ENCODE data around the gene MRPS34.

Gene MRPS34

GRCh38 chr16:1762196-1762878 lies 10.6 kb downstream of the MRPS34 start:
- in situ Hi-C loops (cut with MboI; ENCODE audit: low pct_unique_long_range_greater_than_20kb, low sequenced_read_pairs): no loop called here
- DNase-seq: no peak

- in situ Hi-C loops (cut with MboI; ENCODE audit: low pct_unique_long_range_greater_than_20kb, low sequenced_read_pairs): no loop called here
These were observed 11.2 kb downstream of the MRPS34 start for GRCh38 chr16:1761751-1762150.

GRCh38 chr16:1760911-1761310 lies 12.0 kb downstream of the MRPS34 start:
- no peak for DNase-seq
- in situ Hi-C loops (cut with MboI; ENCODE audit: low pct_unique_long_range_greater_than_20kb, low sequenced_read_pairs): no loop called here

More at GRCh38 chr16:1761751-1762150, 11.2 kb downstream of the MRPS34 start:
- no peak for DNase-seq

GRCh38 chr16:1759511-1759910 lies 13.4 kb downstream of the MRPS34 start:
- DNase-seq: no peak
- in situ Hi-C loops (cut with MboI; ENCODE audit: low pct_unique_long_range_greater_than_20kb, low sequenced_read_pairs): no loop called here

- no peak for DNase-seq
- in situ Hi-C loops (cut with MboI; ENCODE audit: low pct_unique_long_range_greater_than_20kb, low sequenced_read_pairs): no loop called here
These were observed 14.0 kb downstream of the MRPS34 start for GRCh38 chr16:1758923-1759322.

- in situ Hi-C loops (cut with MboI; ENCODE audit: low pct_unique_long_range_greater_than_20kb, low sequenced_read_pairs): no loop called here
- DNase-seq: no peak
These were observed 15.0 kb downstream of the MRPS34 start for GRCh38 chr16:1757714-1758461.

GRCh38 chr16:1754204-1754603 lies 18.7 kb downstream of the MRPS34 start:
- in situ Hi-C loops (cut with MboI; ENCODE audit: low pct_unique_long_range_greater_than_20kb, low sequenced_read_pairs): no loop called here
- no peak for DNase-seq

- in situ Hi-C loops (cut with MboI; ENCODE audit: low pct_unique_long_range_greater_than_20kb, low sequenced_read_pairs): no loop called here
- DNase-seq: no peak
These were observed 20.1 kb downstream of the MRPS34 start for GRCh38 chr16:1752853-1753252.

GRCh38 chr16:1751946-1752345 lies 21.0 kb downstream of the MRPS34 start:
- no peak for DNase-seq
- in situ Hi-C loops (cut with MboI; ENCODE audit: low pct_unique_long_range_greater_than_20kb, low sequenced_read_pairs): no loop called here

- no peak for DNase-seq
- in situ Hi-C loops (cut with MboI; ENCODE audit: low pct_unique_long_range_greater_than_20kb, low sequenced_read_pairs): no loop called here
These were observed 23.5 kb downstream of the MRPS34 start for GRCh38 chr16:1749152-1750117.

GRCh38 chr16:1747934-1748333 lies 25.0 kb downstream of the MRPS34 start:
- DNase-seq: no peak
- in situ Hi-C loops (cut with MboI; ENCODE audit: low pct_unique_long_range_greater_than_20kb, low sequenced_read_pairs): no loop called here

GRCh38 chr16:1746693-1747195 lies 26.2 kb downstream of the MRPS34 start:
- in situ Hi-C loops (cut with MboI; ENCODE audit: low pct_unique_long_range_greater_than_20kb, low sequenced_read_pairs): no loop called here
- DNase-seq: no peak

GRCh38 chr16:1745900-1746692 lies 26.8 kb downstream of the MRPS34 start:
- DNase-seq: no peak
- in situ Hi-C loops (cut with MboI; ENCODE audit: low pct_unique_long_range_greater_than_20kb, low sequenced_read_pairs): no loop called here

- in situ Hi-C loops (cut with MboI; ENCODE audit: low pct_unique_long_range_greater_than_20kb, low sequenced_read_pairs): no loop called here
- no peak for DNase-seq
These were observed 27.6 kb downstream of the MRPS34 start for GRCh38 chr16:1745181-1745899.

- in situ Hi-C loops (cut with MboI; ENCODE audit: low pct_unique_long_range_greater_than_20kb, low sequenced_read_pairs): no loop called here
- DNase-seq: no peak
These were observed 28.5 kb downstream of the MRPS34 start for GRCh38 chr16:1744338-1744840.

GRCh38 chr16:1743376-1744337 lies 29.3 kb downstream of the MRPS34 start:
- DNase-seq: no peak
- in situ Hi-C loops (cut with MboI; ENCODE audit: low pct_unique_long_range_greater_than_20kb, low sequenced_read_pairs): no loop called here
